Keratinocyte (primary cell): ENCODE measurements around the gene AGPAT3.

ENCODE experiments used
- EZH2 ChIP-seq: IDR thresholded peaks from one replicate; pipeline ENCODE4 v1.6.1; 2012; ENCODE audit warnings: inconsistent platforms, mild to moderate bottlenecking, low read length, moderate library complexity
- TF ChIP-seq, protein P1 (sequence below), 3 experiments: IDR thresholded peaks in 1 of 3; conservative IDR thresholded peaks in 1 of 3; optimal IDR thresholded peaks in 1 of 3; 2 replicates in 2 of 3; 3 replicates in 1 of 3; pipeline versions ENCODE3 to v1.5.1; 2011; ENCODE audit warnings: low read length in 3 of 3, mild to moderate bottlenecking in 3 of 3, moderate library complexity in 2 of 3, control low read depth in 1 of 3, inconsistent platforms in 1 of 3; ENCODE audit not compliant: insufficient read depth in 2 of 3; ENCODE audit errors: extremely low read depth in 1 of 3

DNA sequence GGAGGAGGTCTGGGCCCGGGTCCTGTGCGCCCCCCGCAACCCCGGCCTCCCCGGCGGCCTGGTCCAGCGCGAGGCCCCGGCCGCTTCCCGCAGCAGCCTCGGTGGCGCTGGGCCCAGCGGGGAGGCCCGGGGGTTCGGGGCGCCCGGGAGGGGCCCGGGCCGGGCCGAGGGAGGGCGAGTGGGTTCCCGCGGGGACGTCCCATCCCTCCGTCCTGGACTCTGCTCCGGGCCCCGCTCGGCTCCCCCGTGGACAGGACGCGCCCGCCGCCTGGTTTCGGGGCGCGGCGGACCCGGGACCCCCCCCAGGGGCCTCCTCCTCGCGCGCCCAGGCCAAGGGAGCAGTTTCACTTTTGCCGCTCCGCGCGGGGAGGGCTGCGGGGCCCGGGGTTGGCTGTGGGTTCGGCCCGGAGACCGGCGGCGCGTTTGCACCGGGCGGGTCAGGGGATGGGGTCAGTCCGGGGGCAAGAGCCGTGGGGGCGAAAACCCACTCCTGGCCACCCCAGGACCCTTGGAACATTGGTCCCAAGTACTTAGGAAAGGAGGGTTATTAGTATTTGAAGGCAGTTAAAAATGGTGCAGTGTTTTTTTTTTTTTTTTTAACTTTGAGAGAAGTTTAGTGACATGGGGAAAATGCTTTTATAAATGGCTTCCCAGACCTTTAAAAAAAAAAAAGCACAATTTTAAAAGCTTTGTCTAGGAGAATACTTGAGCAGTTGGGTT lies 677 bp downstream of the AGPAT3 start:
- TF ChIP-seq, protein P1, sequence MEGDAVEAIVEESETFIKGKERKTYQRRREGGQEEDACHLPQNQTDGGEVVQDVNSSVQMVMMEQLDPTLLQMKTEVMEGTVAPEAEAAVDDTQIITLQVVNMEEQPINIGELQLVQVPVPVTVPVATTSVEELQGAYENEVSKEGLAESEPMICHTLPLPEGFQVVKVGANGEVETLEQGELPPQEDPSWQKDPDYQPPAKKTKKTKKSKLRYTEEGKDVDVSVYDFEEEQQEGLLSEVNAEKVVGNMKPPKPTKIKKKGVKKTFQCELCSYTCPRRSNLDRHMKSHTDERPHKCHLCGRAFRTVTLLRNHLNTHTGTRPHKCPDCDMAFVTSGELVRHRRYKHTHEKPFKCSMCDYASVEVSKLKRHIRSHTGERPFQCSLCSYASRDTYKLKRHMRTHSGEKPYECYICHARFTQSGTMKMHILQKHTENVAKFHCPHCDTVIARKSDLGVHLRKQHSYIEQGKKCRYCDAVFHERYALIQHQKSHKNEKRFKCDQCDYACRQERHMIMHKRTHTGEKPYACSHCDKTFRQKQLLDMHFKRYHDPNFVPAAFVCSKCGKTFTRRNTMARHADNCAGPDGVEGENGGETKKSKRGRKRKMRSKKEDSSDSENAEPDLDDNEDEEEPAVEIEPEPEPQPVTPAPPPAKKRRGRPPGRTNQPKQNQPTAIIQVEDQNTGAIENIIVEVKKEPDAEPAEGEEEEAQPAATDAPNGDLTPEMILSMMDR (optimal IDR thresholded peaks at IDR 0.05 in 1 of 3, IDR thresholded peaks at IDR 0.05 in 1 of 3, conservative IDR thresholded peaks at IDR 0.05 in 1 of 3; ENCODE audit: extremely low read depth in 1 of 3, insufficient read depth in 2 of 3, low read length in 3 of 3) = no peak
- TF ChIP-seq EZH2 = no peak
